Epithelial cell of esophagus (primary cell): ENCODE measurements around the gene APBA1.

Experiments
- DNase-seq: peaks from one replicate; pipeline ENCODE4 v3.0.0; 2010; ENCODE audit warnings: low read depth
- H3K4me3 ChIP-seq: 2 replicates; pipeline ENCODE4 v1.5.1; 2011; ENCODE audit warnings: mild to moderate bottlenecking, low read length, control low read depth
- TF ChIP-seq, protein P1 (sequence below): IDR thresholded peaks from 2 replicates; pipeline ENCODE4 v1.5.1; 2011; ENCODE audit warnings: low read depth, mild to moderate bottlenecking, low read length, control low read depth, inconsistent platforms; ENCODE audit not compliant: insufficient read depth; ENCODE audit errors: missing control alignments

APBA1 gene

DNA sequence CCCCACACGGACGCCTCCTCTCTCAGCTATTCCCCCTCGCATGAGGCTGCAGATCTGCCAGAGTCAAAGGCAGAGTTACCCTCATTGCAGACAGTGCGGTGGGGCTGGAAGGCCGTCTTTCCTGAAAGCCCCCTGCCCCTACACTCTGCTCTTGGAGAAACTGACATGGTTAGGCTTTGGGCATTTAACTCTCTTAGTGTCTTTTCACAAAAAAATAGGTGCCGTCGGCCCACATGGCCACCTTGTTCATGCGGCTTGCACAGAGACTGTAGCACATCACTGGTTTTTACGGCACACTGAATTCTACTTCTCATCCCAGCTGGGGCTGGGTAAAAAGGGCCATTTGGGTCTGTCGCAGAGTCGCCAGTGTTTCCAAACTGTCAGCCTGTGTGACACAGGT is 239.5 kb downstream of the APBA1 start:
- TF ChIP-seq, protein P1, sequence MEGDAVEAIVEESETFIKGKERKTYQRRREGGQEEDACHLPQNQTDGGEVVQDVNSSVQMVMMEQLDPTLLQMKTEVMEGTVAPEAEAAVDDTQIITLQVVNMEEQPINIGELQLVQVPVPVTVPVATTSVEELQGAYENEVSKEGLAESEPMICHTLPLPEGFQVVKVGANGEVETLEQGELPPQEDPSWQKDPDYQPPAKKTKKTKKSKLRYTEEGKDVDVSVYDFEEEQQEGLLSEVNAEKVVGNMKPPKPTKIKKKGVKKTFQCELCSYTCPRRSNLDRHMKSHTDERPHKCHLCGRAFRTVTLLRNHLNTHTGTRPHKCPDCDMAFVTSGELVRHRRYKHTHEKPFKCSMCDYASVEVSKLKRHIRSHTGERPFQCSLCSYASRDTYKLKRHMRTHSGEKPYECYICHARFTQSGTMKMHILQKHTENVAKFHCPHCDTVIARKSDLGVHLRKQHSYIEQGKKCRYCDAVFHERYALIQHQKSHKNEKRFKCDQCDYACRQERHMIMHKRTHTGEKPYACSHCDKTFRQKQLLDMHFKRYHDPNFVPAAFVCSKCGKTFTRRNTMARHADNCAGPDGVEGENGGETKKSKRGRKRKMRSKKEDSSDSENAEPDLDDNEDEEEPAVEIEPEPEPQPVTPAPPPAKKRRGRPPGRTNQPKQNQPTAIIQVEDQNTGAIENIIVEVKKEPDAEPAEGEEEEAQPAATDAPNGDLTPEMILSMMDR = no peak
- H3K4me3 ChIP-seq = no peak overlapping the region
- DNase-seq = no peak

GRCh38 chr9:69431777-69432176 is 240.4 kb downstream of the APBA1 start:
- TF ChIP-seq, protein P1 = no peak
- DNase-seq = peak; percentile 52
- H3K4me3 ChIP-seq = no peak overlapping the region

DNA sequence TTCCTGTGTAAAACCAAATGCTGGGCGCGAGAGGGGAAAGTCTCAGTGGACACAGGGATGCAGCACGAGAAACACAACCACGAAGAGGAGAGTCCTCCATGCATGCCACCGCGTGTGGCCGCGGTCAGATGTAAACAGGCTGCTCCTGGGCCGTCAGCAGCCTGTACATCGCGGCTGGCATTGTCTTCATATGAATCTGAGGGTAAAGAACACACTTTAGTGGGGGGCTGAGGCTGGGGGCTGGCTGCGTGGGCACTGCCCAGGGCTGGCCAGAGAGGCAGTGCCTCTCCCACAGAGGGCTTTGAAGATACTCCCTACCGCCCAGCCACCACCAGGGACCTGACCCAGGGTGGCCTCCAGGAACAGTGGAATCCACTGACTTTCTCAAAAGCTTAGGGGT is 241.0 kb downstream of the APBA1 start:
- no peak overlapping the region for H3K4me3 ChIP-seq
- DNase-seq = no peak
- TF ChIP-seq, protein P1 = no peak

DNA sequence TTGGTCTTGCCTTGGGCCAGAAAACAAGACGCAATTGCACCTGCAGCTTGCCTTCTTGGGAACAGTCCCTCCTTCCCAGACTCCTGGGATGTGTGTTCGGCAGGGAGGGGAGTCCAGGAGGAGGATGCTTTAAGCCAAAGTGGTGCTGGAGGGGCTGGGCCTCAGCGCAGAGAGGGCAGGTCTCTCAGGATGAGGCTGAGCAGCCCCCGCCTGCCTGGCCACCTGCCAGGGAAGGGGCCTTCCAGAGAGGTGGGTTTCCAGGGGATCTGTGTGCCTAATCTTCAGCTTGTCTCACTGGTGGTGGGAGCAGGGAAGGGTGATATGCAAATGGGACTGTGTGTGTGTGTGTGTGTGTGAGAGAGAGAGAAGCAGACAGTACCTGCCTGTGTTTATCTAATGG is 242.0 kb downstream of the APBA1 start:
- TF ChIP-seq, protein P1 = no peak
- no peak overlapping the region for H3K4me3 ChIP-seq

GRCh38 chr9:69429281-69429680 is 242.9 kb downstream of the APBA1 start:
- TF ChIP-seq, protein P1 = no peak
- no peak for DNase-seq
- H3K4me3 ChIP-seq = no peak overlapping the region

More for the DNA sequence above, 242.0 kb downstream of the APBA1 start:
- DNase-seq = no peak

- no peak for DNase-seq
- TF ChIP-seq, protein P1 = no peak
- no peak overlapping the region for H3K4me3 ChIP-seq
Measured at GRCh38 chr9:69428017-69428785, 244.0 kb downstream of the APBA1 start.

GRCh38 chr9:69427286-69427685 is 244.9 kb downstream of the APBA1 start:
- TF ChIP-seq, protein P1 = no peak
- no peak overlapping the region for H3K4me3 ChIP-seq
- DNase-seq = no peak
